ENCODE measurements around the gene GPR152. TPM values are rescaled to one million over a fixed set of nuclear protein-coding genes. Genes with fewer than 3 reads are reported as not detected.

The GPR152 gene
- total RNA-seq, 2 donors from 2014 or later: not detected

GRCh38 chr11:67408437-67409200 is 43.9 kb downstream of the GPR152 start:
- Mint-ChIP-seq H3K36me3 (ENCODE audit: low read depth) (no peaks in the 10 kb centered on the region), H3K9me3 (no peaks in the 10 kb centered on the region), H3K4me3 (no peak overlapping the region), H3K27me3 (ENCODE audit: insufficient read depth) (peaks cover 24% of the 10 kb centered on the region), H3K4me1 (peaks cover 11% of the 10 kb centered on the region), H3K27ac (no peak overlapping the region)
- Histone ChIP-seq H3K36me3 (ENCODE audit: control insufficient read depth, insufficient read depth, low read length) (no peaks in the 10 kb centered on the region), H3K27ac (ENCODE audit: low read depth, low read length) (no peak overlapping the region), H3K9me3 (ENCODE audit: control insufficient read depth, low read length) (no peaks in the 10 kb centered on the region), H3K27me3 (ENCODE audit: control insufficient read depth, insufficient read depth, low read length, poor library complexity, severe bottlenecking) (no peaks in the 10 kb centered on the region), H3K4me3 (ENCODE audit: low read length) (no peak overlapping the region), H3K9ac (ENCODE audit: extremely low read depth, low read length, poor library complexity, severe bottlenecking) (no peak overlapping the region), H3K4me1 (ENCODE audit: control insufficient read depth, insufficient read depth, low read length) (peaks cover 14% of the 10 kb centered on the region)
- TF ChIP-seq, protein P1, sequence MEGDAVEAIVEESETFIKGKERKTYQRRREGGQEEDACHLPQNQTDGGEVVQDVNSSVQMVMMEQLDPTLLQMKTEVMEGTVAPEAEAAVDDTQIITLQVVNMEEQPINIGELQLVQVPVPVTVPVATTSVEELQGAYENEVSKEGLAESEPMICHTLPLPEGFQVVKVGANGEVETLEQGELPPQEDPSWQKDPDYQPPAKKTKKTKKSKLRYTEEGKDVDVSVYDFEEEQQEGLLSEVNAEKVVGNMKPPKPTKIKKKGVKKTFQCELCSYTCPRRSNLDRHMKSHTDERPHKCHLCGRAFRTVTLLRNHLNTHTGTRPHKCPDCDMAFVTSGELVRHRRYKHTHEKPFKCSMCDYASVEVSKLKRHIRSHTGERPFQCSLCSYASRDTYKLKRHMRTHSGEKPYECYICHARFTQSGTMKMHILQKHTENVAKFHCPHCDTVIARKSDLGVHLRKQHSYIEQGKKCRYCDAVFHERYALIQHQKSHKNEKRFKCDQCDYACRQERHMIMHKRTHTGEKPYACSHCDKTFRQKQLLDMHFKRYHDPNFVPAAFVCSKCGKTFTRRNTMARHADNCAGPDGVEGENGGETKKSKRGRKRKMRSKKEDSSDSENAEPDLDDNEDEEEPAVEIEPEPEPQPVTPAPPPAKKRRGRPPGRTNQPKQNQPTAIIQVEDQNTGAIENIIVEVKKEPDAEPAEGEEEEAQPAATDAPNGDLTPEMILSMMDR (conservative IDR thresholded peaks at IDR 0.05): no peak
- no peak for DNase-seq
- 91 to 97% methylated on average over 10 to 18 of the region's 18 CpGs for WGBS, 2 experiments (ENCODE audit: insufficient coverage in 1 of 2, insufficient read length in 1 of 2)

DNA sequence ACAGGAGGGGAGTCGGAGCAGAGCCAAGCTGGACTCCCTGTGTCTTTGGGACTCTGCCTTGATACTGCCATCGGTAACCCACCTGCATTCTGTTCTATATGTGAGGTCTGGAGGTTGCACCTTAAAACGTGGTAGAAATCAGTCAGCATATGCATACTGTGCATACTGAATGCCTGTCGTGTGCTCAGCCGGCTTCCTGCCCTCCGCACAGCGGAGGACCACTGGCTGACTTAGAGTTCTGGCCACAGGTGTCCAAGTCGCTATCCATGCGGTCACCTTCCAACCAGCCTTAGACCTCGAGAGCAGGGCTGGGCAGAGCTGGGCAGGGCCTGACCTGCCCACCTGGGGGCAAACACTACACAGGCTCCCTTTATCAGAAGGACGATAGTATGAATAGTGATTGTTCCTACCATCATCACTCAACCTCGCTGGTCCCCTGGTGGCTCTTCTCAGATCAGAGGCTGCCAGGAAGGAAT is 44.8 kb downstream of the GPR152 start:
- 83 to 88% methylated on average over 9 to 12 of the region's 12 CpGs for WGBS, 2 experiments (ENCODE audit: insufficient coverage in 1 of 2, insufficient read length in 1 of 2)
- H3K36me3 ChIP-seq (ENCODE audit: control insufficient read depth, insufficient read depth, low read length): no peaks in the 10 kb centered on the region
- H3K9me3 ChIP-seq (ENCODE audit: control insufficient read depth, low read length): no peaks in the 10 kb centered on the region
- no peak for DNase-seq
- no peak overlapping the region for H3K4me3 ChIP-seq (ENCODE audit: low read length)
- H3K4me1 ChIP-seq (ENCODE audit: control insufficient read depth, insufficient read depth, low read length): peaks cover 14% of the 10 kb centered on the region
- no peak overlapping the region for H3K27ac ChIP-seq (ENCODE audit: low read depth, low read length)
- Mint-ChIP-seq H3K9me3 (no peaks in the 10 kb centered on the region), H3K27ac (no peak overlapping the region), H3K4me1 (peaks cover 7% of the 10 kb centered on the region), H3K36me3 (ENCODE audit: low read depth) (no peaks in the 10 kb centered on the region), H3K27me3 (ENCODE audit: insufficient read depth) (peaks cover 15% of the 10 kb centered on the region), H3K4me3 (no peak overlapping the region)
- H3K27me3 ChIP-seq (ENCODE audit: control insufficient read depth, insufficient read depth, low read length, poor library complexity, severe bottlenecking): no peaks in the 10 kb centered on the region
- TF ChIP-seq, protein P1 (conservative IDR thresholded peaks at IDR 0.05): no peak
- no peak overlapping the region for H3K9ac ChIP-seq (ENCODE audit: extremely low read depth, low read length, poor library complexity, severe bottlenecking)

DNA sequence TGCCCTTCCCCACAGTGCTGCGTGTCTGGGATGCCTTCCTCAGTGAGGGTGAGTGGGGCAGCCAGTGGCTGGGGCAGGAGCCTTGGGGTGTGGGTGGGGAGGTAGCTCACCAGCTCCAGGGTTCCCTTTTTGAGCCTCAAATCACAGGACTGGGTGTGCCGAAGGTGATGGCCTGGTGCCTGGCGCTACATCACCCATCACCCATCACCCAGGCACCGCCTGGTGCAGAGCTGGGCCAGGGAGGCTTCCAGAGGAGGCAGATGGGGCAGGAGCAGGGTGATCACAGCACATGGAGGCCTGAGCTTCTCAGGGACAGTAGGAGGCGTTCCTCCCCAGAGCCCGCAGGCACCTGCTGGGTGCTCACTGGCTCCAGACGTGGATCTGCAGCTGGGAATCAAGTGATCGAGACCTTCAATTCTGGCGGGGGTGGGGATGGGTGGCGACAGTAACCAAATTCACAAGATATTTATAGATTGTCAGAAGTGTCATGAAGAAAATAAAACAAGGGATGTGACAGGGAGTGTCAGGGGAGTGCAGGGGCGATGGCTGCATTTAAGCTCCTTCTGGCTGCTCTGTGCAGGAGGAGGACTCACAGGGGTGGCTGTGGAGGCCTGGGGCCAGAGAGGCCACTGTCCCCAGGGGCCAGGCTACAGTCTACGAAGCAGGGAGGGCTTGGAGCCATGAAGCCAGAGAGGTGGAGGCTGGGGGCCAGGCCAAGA is 45.4 kb downstream of the GPR152 start:
- Mint-ChIP-seq H3K9me3 (no peaks in the 10 kb centered on the region), H3K4me3 (no peak overlapping the region), H3K27ac (no peak overlapping the region), H3K4me1 (peaks cover 7% of the 10 kb centered on the region), H3K27me3 (ENCODE audit: insufficient read depth) (peaks cover 9% of the 10 kb centered on the region), H3K36me3 (ENCODE audit: low read depth) (no peaks in the 10 kb centered on the region)
- H3K4me3 ChIP-seq (ENCODE audit: low read length): no peak overlapping the region
- no peaks in the 10 kb centered on the region for H3K36me3 ChIP-seq (ENCODE audit: control insufficient read depth, insufficient read depth, low read length)
- H3K9me3 ChIP-seq (ENCODE audit: control insufficient read depth, low read length): no peaks in the 10 kb centered on the region
- no peaks in the 10 kb centered on the region for H3K27me3 ChIP-seq (ENCODE audit: control insufficient read depth, insufficient read depth, low read length, poor library complexity, severe bottlenecking)
- no peak for DNase-seq
- WGBS, 2 experiments (ENCODE audit: insufficient coverage in 1 of 2, insufficient read length in 1 of 2): 82 to 88% methylated on average over 5 to 12 of the region's 12 CpGs
- no peak overlapping the region for H3K27ac ChIP-seq (ENCODE audit: low read depth, low read length)
- peaks cover 14% of the 10 kb centered on the region for H3K4me1 ChIP-seq (ENCODE audit: control insufficient read depth, insufficient read depth, low read length)
- no peak overlapping the region for H3K9ac ChIP-seq (ENCODE audit: extremely low read depth, low read length, poor library complexity, severe bottlenecking)
- TF ChIP-seq, protein P1 (conservative IDR thresholded peaks at IDR 0.05): no peak

Measured in endodermal cell (in vitro differentiated cells).